Smooth muscle cell (in vitro differentiated cells): Measurements from ENCODE around the gene FAF2. TPM values are rescaled to one million over a fixed set of nuclear protein-coding genes. Genes with fewer than 3 reads are reported as not detected.

Experiments used
- DNase-seq: peaks from one replicate; lab custom pipeline; 2025; ENCODE audit not compliant: unreplicated experiment; lab: John Stamatoyannopoulos, UW
- H2AFZ ChIP-seq: fragments of 200-600 bp; sonication (generic); 2 replicates; pipeline ENCODE4 v1.6.0; 2016; ENCODE audit warnings: antibody characterized with exemption, low read depth, mild to moderate bottlenecking
- H3F3A ChIP-seq: fragments of 200-600 bp; sonication (generic); 2 replicates; pipeline ENCODE4 v1.6.0; 2017; ENCODE audit warnings: antibody characterized with exemption, low read depth
- H3K27ac ChIP-seq: fragments of 200-600 bp; sonication (generic); 2 replicates; pipeline ENCODE4 v1.5.1; 2016; ENCODE audit warnings: low read depth, mild to moderate bottlenecking
- H3K27me3 ChIP-seq: fragments of 200-600 bp; sonication (generic); 2 replicates; pipeline ENCODE4 v1.6.1; 2016; ENCODE audit warnings: low read depth, mild to moderate bottlenecking
- H3K36me3 ChIP-seq: fragments of 200-600 bp; sonication (generic); 2 replicates; pipeline ENCODE4 v1.5.1; 2016; ENCODE audit warnings: low read depth
- H3K4me1 ChIP-seq: fragments of 200-600 bp; sonication (generic); 2 replicates; pipeline ENCODE4 v1.5.1; 2016; ENCODE audit warnings: low read depth
- H3K4me2 ChIP-seq: fragments of 200-600 bp; sonication (generic); 2 replicates; pipeline ENCODE4 v1.6.0; 2016; ENCODE audit warnings: mild to moderate bottlenecking
- H3K4me3 ChIP-seq: fragments of 200-600 bp; sonication (generic); 2 replicates; pipeline ENCODE4 v1.5.1; 2016; ENCODE audit warnings: mild to moderate bottlenecking
- H3K79me2 ChIP-seq: fragments of 200-600 bp; sonication (generic); 2 replicates; pipeline ENCODE4 v1.6.0; 2016; ENCODE audit warnings: low read depth, mild to moderate bottlenecking
- H3K9ac ChIP-seq: fragments of 200-600 bp; sonication (generic); 2 replicates; pipeline ENCODE4 v1.6.0; 2016; ENCODE audit warnings: low read depth
- H3K9me3 ChIP-seq: fragments of 200-600 bp; sonication (generic); replicated peaks from 2 replicates; pipeline ENCODE4 v1.5.1; 2016; ENCODE audit warnings: low read depth
- H4K20me1 ChIP-seq: fragments of 200-600 bp; sonication (generic); 2 replicates; pipeline ENCODE4 v1.6.0; 2016; ENCODE audit warnings: low read depth
- CTCF ChIP-seq: fragments of 200-600 bp; sonication (generic); IDR thresholded peaks from 2 replicates; pipeline ENCODE4 v1.5.1; 2017; ENCODE audit warnings: borderline replicate concordance, mild to moderate bottlenecking, antibody characterized with exemption; ENCODE audit not compliant: insufficient read depth, poor library complexity, severe bottlenecking
- WGBS: methylation state at CpG from one replicate; pipeline ENCODE4 v1.1.7; 2016; ENCODE audit warnings: low lambda C conversion rate; 5-methylcytosine and 5-hydroxymethylcytosine counted together
- polyA plus RNA-seq: library from polyadenylated mRNA; unstranded; fragments of >200 nt; fragmentation: Nextera tagmentation; extraction: Ambion mirVana; gene quantifications from 2 replicates; pipeline ENCODE4 v1.2.1, GENCODE V29; 2016
- total RNA-seq: library from RNA; depleted of rRNA; stranded (reverse); fragments of >200 nt; gene quantifications from 2 replicates; pipeline ENCODE4 v1.2.3, GENCODE V29; 2014

Gene FAF2
- total and polyA plus RNA-seq, 2 experiments from 2014 or later: 38.2 to 51.3 TPM

GRCh38 chr5:176408590-176408989 lies 39.6 kb upstream of the FAF2 start:
- Histone ChIP-seq H3K4me3 (no peak overlapping the region), H3F3A (no peaks in the 10 kb centered on the region), H3K79me2 (no peaks in the 10 kb centered on the region), H4K20me1 (peaks cover 71% of the 10 kb centered on the region), H2AFZ (no peak overlapping the region), H3K9me3 (no peaks in the 10 kb centered on the region), H3K27ac (no peak overlapping the region), H3K36me3 (no peaks in the 10 kb centered on the region), H3K4me1 (no peaks in the 10 kb centered on the region), H3K9ac (no peak overlapping the region), H3K4me2 (no peak overlapping the region), H3K27me3 (no peaks in the 10 kb centered on the region)
- TF ChIP-seq CTCF: no peak
- 92% methylated on average over 5 of the region's 5 CpGs for WGBS
- no peak for DNase-seq

GRCh38 chr5:176409765-176410164 lies 38.4 kb upstream of the FAF2 start:
- H3K9ac ChIP-seq: no peak overlapping the region
- H3K4me2 ChIP-seq: no peak overlapping the region
- no peak for DNase-seq
- 97% methylated on average over 4 of the region's 4 CpGs for WGBS
- H2AFZ ChIP-seq: no peak overlapping the region
- H3F3A ChIP-seq: no peaks in the 10 kb centered on the region
- peaks cover 7% of the 10 kb centered on the region for H3K79me2 ChIP-seq
- peaks cover 80% of the 10 kb centered on the region for H4K20me1 ChIP-seq
- no peaks in the 10 kb centered on the region for H3K36me3 ChIP-seq
- H3K4me1 ChIP-seq: no peaks in the 10 kb centered on the region
- H3K9me3 ChIP-seq: no peaks in the 10 kb centered on the region
- TF ChIP-seq CTCF: no peak
- no peak overlapping the region for H3K4me3 ChIP-seq
- no peaks in the 10 kb centered on the region for H3K27me3 ChIP-seq
- H3K27ac ChIP-seq: no peak overlapping the region

- peaks cover 85% of the 10 kb centered on the region for H4K20me1 ChIP-seq
- H3K9me3 ChIP-seq: no peaks in the 10 kb centered on the region
- no peak for DNase-seq
- H3K9ac ChIP-seq: no peak overlapping the region
- no peak overlapping the region for H3K4me2 ChIP-seq
- no peak overlapping the region for H3K4me3 ChIP-seq
- H3K27me3 ChIP-seq: no peaks in the 10 kb centered on the region
- TF ChIP-seq CTCF: peak; percentile 4
- 85% methylated on average over 5 of the region's 5 CpGs for WGBS
- H3K27ac ChIP-seq: peak overlapping the region; percentile 31
- peaks cover 9% of the 10 kb centered on the region for H3F3A ChIP-seq
- H2AFZ ChIP-seq: no peak overlapping the region
- H3K36me3 ChIP-seq: no peaks in the 10 kb centered on the region
- H3K4me1 ChIP-seq: no peaks in the 10 kb centered on the region
- peaks cover 15% of the 10 kb centered on the region for H3K79me2 ChIP-seq
These were observed 37.6 kb upstream of the FAF2 start for GRCh38 chr5:176410486-176411180.

- WGBS: 84% methylated on average over 10 of the region's 10 CpGs
- H3K79me2 ChIP-seq: peaks cover 16% of the 10 kb centered on the region
These were observed 35.5 kb upstream of the FAF2 start for GRCh38 chr5:176412517-176413254.

More at GRCh38 chr5:176412517-176413254, 35.5 kb upstream of the FAF2 start:
- Histone ChIP-seq H3K4me2 (peak overlapping the region; percentile 96), H3F3A (peaks cover 9% of the 10 kb centered on the region), H3K9ac (no peak overlapping the region), H2AFZ (no peak overlapping the region), H3K27me3 (no peaks in the 10 kb centered on the region), H3K4me3 (no peak overlapping the region), H3K9me3 (no peaks in the 10 kb centered on the region), H3K27ac (peak overlapping the region; percentile 96), H4K20me1 (peaks cover 66% of the 10 kb centered on the region), H3K36me3 (no peaks in the 10 kb centered on the region), H3K4me1 (no peaks in the 10 kb centered on the region)
- no peak for DNase-seq
- TF ChIP-seq CTCF: no peak
